Keratinocyte (primary cell): Measurements from ENCODE around the gene TERT. TPM values are rescaled to one million over a fixed set of nuclear protein-coding genes. Genes with fewer than 3 reads are reported as not detected.

Experiments
- DNase-seq: peaks from one replicate; pipeline ENCODE4 v3.0.0-alpha.2; 2011; ENCODE audit warnings: low read depth, missing footprints, low spot score
- FAIRE-seq: peaks from 2 replicates; lab custom pipeline; 2011; peaks lifted over from hg19 to GRCh38; lab: Jason Lieb, UNC
- H2AFZ ChIP-seq: 2 replicates; pipeline ENCODE4 v1.6.0; 2012; ENCODE audit warnings: low read length, control low read depth, inconsistent platforms; ENCODE audit not compliant: control insufficient read depth
- H3K27ac ChIP-seq: 2 replicates; pipeline ENCODE4 v1.5.1; 2011; ENCODE audit warnings: low read length; ENCODE audit not compliant: control insufficient read depth, insufficient read depth
- H3K27me3 ChIP-seq: 3 replicates; pipeline ENCODE4 v1.6.0; 2011; ENCODE audit warnings: low read length; ENCODE audit not compliant: control insufficient read depth, insufficient read depth; ENCODE audit errors: extremely low read depth
- H3K36me3 ChIP-seq, 2 experiments: 2 replicates in 1 of 2; 3 replicates in 1 of 2; pipeline ENCODE4 v1.5.1; 2011; ENCODE audit warnings: low read length in 2 of 2, mild to moderate bottlenecking in 1 of 2; ENCODE audit not compliant: control insufficient read depth in 2 of 2, insufficient read depth in 2 of 2; ENCODE audit errors: extremely low read depth in 1 of 2
- H3K4me1 ChIP-seq: 3 replicates; pipeline ENCODE4 v1.5.1; 2011; ENCODE audit warnings: low read length; ENCODE audit not compliant: control insufficient read depth, insufficient read depth; ENCODE audit errors: extremely low read depth
- H3K4me2 ChIP-seq: 3 replicates; pipeline ENCODE4 v1.6.0; 2011; ENCODE audit warnings: low read depth, low read length; ENCODE audit not compliant: control insufficient read depth, insufficient read depth; ENCODE audit errors: extremely low read depth
- H3K4me3 ChIP-seq, 3 experiments: fragments of 200-600 bp in 1 of 3; sonication (generic) in 1 of 3; 2 replicates in 2 of 3; 3 replicates in 1 of 3; pipeline ENCODE4 v1.5.1; 2011 to 2016; ENCODE audit warnings: low read length in 3 of 3, mild to moderate bottlenecking in 3 of 3, control low read depth in 2 of 3, inconsistent platforms in 1 of 3, low read depth in 1 of 3, mixed read lengths in 1 of 3, mixed run types in 1 of 3, moderate library complexity in 1 of 3; ENCODE audit not compliant: control insufficient read depth in 2 of 3, insufficient read depth in 2 of 3; ENCODE audit errors: extremely low read depth in 1 of 3
- H3K79me2 ChIP-seq: 2 replicates; pipeline ENCODE4 v1.6.0; 2012; ENCODE audit warnings: low read length; ENCODE audit not compliant: control insufficient read depth, insufficient read depth
- H3K9ac ChIP-seq: 3 replicates; pipeline ENCODE4 v1.6.0; 2011; ENCODE audit warnings: low read length; ENCODE audit not compliant: control insufficient read depth, insufficient read depth; ENCODE audit errors: extremely low read depth
- H3K9me1 ChIP-seq: 3 replicates; pipeline ENCODE4 v1.6.0; 2011; ENCODE audit warnings: low read length; ENCODE audit not compliant: control insufficient read depth, insufficient read depth; ENCODE audit errors: extremely low read depth
- H3K9me3 ChIP-seq: 2 replicates; pipeline ENCODE4 v1.5.1; 2012; ENCODE audit warnings: low read depth, low read length; ENCODE audit not compliant: control insufficient read depth
- H4K20me1 ChIP-seq: 3 replicates; pipeline ENCODE4 v1.6.0; 2011; ENCODE audit warnings: low read length; ENCODE audit not compliant: control insufficient read depth, insufficient read depth; ENCODE audit errors: extremely low read depth
- CTCF ChIP-seq, 3 experiments: IDR thresholded peaks in 1 of 3; conservative IDR thresholded peaks in 1 of 3; optimal IDR thresholded peaks in 1 of 3; 2 replicates in 2 of 3; 3 replicates in 1 of 3; pipeline versions ENCODE3 to v1.5.1; 2011; ENCODE audit warnings: low read length in 3 of 3, mild to moderate bottlenecking in 3 of 3, moderate library complexity in 2 of 3, control low read depth in 1 of 3, inconsistent platforms in 1 of 3; ENCODE audit not compliant: insufficient read depth in 2 of 3; ENCODE audit errors: extremely low read depth in 1 of 3
- EZH2 ChIP-seq: IDR thresholded peaks from one replicate; pipeline ENCODE4 v1.6.1; 2012; ENCODE audit warnings: inconsistent platforms, mild to moderate bottlenecking, low read length, moderate library complexity
- dilution Hi-C: fragments of 300-500 bp; cut with MboI; formaldehyde crosslinking; loops from one replicate; pipeline ENCODE4 v1.7.0; 2020; ENCODE audit warnings: low sequenced_read_pairs; ENCODE audit not compliant: extremely low pct_ligation_motif_present
- polyA plus RNA-seq, 5 experiments: library from polyadenylated mRNA; depleted of rRNA in 3 of 5; stranded (reverse) in 3 of 5; stranded (forward) in 1 of 5; unstranded in 1 of 5; fragments of >200 nt; gene quantifications; 1 replicate in 1 of 5; 2 replicates in 3 of 5; 3 replicates in 1 of 5; pipeline versions ENCODE4 v1.2.1 to v1.2.3, GENCODE V29; 2011 to 2012; ENCODE audit warnings: missing spikeins in 2 of 5, low read depth in 1 of 5, low replicate concordance in 1 of 5

Gene TERT
- polyA plus RNA-seq, 1 donor (not counting 4 experiments of a cell fraction or from before 2014, with no cell fraction given): not detected

GRCh38 chr5:1320436-1321344, 25.8 kb upstream of the TERT start:
- FAIRE-seq (no peak), DNase-seq (no peak)
- Histone ChIP-seq H2AFZ (no peak overlapping the region), H3K27ac (no peak overlapping the region), H3K79me2 (no peaks in the 10 kb centered on the region), H3K4me2 (no peak overlapping the region), H4K20me1 (peaks cover 3% of the 10 kb centered on the region), H3K9ac (no peak overlapping the region), H3K9me1 (no peaks in the 10 kb centered on the region), H3K9me3 (no peaks in the 10 kb centered on the region), H3K4me3 (no peak overlapping the region), H3K27me3 (no peaks in the 10 kb centered on the region), H3K36me3 (peaks cover 45 to 49% of the 10 kb centered on the region in 2 experiments), H3K4me1 (peaks cover 13% of the 10 kb centered on the region)
- TF ChIP-seq CTCF (optimal IDR thresholded peaks at IDR 0.05 in 1 of 3, IDR thresholded peaks at IDR 0.05 in 1 of 3, conservative IDR thresholded peaks at IDR 0.05 in 1 of 3; ENCODE audit: extremely low read depth in 1 of 3, insufficient read depth in 2 of 3, low read length in 3 of 3) (no peak), EZH2 (no peak)
- dilution Hi-C loops: no loop called here

GRCh38 chr5:1319436-1320256, 24.8 kb upstream of the TERT start:
- Histone ChIP-seq H3K4me2 (no peak overlapping the region), H3K9me1 (no peaks in the 10 kb centered on the region), H4K20me1 (peaks cover 2% of the 10 kb centered on the region), H3K27ac (no peak overlapping the region), H3K9ac (no peak overlapping the region), H3K79me2 (no peaks in the 10 kb centered on the region), H3K36me3 (peaks cover 37 to 41% of the 10 kb centered on the region in 2 experiments), H3K9me3 (no peaks in the 10 kb centered on the region), H2AFZ (no peak overlapping the region), H3K27me3 (no peaks in the 10 kb centered on the region), H3K4me1 (peaks cover 19% of the 10 kb centered on the region), H3K4me3 (no peak overlapping the region)
- TF ChIP-seq CTCF (optimal IDR thresholded peaks at IDR 0.05 in 1 of 3, IDR thresholded peaks at IDR 0.05 in 1 of 3, conservative IDR thresholded peaks at IDR 0.05 in 1 of 3; ENCODE audit: extremely low read depth in 1 of 3, insufficient read depth in 2 of 3, low read length in 3 of 3): no peak
- no peak for TF ChIP-seq EZH2
- dilution Hi-C loops: no loop called here
- FAIRE-seq (no peak), DNase-seq (no peak)
